GM12801 (cell line): ENCODE results near the gene RHCG.

Experiments
- CTCF ChIP-seq: IDR thresholded peaks from one replicate; pipeline ENCODE4 v1.5.1; 2011; ENCODE audit warnings: control low read depth; ENCODE audit not compliant: insufficient read length; ENCODE audit errors: extremely low read depth

Gene RHCG

DNA sequence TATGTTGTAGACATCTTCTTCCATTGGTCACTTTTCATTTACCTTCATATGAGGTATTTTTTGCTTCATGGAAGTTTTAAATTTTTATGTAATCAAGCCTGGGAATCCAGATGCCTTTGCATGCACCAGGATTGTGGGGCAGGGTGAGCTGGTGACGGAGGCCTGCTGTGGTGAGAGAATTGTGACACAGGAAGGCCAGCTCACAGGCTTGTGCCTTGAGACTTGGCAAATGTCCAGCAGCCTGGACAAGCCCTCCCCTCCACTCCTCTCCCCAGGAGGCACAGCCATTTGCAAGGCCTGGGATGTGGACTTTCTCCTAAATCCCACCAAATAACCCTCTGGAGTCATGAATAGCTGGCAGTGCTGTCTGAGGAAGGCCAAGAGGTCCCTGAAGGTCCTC lies 67.4 kb downstream of the RHCG start:
- no peak for TF ChIP-seq CTCF

DNA sequence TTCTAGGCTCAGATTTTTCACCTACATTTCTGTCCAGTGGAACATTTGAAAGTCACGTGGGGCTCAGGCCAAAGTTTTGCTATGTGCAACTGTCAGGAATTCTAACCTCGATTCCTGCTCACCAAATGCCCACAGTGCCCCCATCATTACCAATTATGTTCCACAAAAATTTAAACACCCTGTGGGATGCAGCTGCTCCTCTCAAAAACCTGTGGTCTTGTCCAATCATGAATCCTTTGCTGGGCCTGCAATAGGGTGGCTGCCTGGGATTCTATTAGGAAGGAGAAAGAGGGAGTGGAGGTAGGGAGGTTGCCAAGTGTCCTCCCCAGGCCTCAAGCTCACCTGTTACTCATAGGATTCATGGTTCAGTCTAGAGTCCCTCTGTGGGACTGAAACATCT lies 68.1 kb downstream of the RHCG start:
- TF ChIP-seq CTCF: no peak

DNA sequence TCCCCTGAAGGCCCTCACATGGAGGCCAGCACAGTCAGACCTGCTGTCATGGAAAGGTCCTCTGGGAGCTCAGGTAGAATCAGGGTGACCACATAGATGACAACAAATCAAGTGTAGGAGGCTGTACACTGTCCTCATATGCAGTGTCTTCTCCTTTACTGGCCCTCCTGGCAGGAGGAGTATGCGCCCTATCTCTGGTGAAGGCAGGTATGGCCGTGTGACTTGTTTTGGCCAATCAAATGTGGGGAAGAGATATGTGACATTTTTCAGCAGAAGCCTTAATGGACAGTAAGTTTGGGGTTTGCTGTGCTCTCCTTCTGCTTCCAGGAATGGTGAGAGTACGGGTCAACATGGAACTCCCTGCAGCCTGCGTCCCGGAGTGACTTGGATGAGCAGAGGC lies 69.9 kb downstream of the RHCG start:
- TF ChIP-seq CTCF: no peak

- TF ChIP-seq CTCF: no peak
These were observed 72.4 kb downstream of the RHCG start for GRCh38 chr15:89423981-89424380.
